ENCODE data around the gene HOXA11.
A peak's percentile ranks its signal among the peaks of the same experiment; 100 is the strongest.

HOXA11 gene

GRCh38 chr7:27180431-27181420 lies 4.3 kb downstream of the HOXA11 start:
- ATAC-seq (no peak), DNase-seq (peak; percentile 2)

GRCh38 chr7:27179503-27180430 lies 5.3 kb downstream of the HOXA11 start:
- ATAC-seq, result peak; percentile 46
- DNase-seq, result peak; percentile 75

GRCh38 chr7:27179030-27179429 lies 6.0 kb downstream of the HOXA11 start:
- no peak for ATAC-seq
- peak; percentile 0 for DNase-seq

- no peak for ATAC-seq
Measured at GRCh38 chr7:27178366-27178765, 6.7 kb downstream of the HOXA11 start.

GRCh38 chr7:27177795-27178320 lies 7.2 kb downstream of the HOXA11 start:
- no peak for DNase-seq
- no peak for ATAC-seq

More at GRCh38 chr7:27178366-27178765, 6.7 kb downstream of the HOXA11 start:
- DNase-seq, result peak; percentile 0

- DNase-seq (no peak), ATAC-seq (no peak)
Measured at GRCh38 chr7:27176962-27177794, 7.9 kb downstream of the HOXA11 start.

- DNase-seq (no peak), ATAC-seq (no peak)
Measured at GRCh38 chr7:27176524-27176845, 8.5 kb downstream of the HOXA11 start.

- DNase-seq (no peak), ATAC-seq (no peak)
Measured at GRCh38 chr7:27175626-27176523, 9.2 kb downstream of the HOXA11 start.

- DNase-seq (no peak), ATAC-seq (no peak)
Measured at GRCh38 chr7:27174874-27175625, 10.0 kb downstream of the HOXA11 start.

GRCh38 chr7:27173956-27174873 lies 10.8 kb downstream of the HOXA11 start, which contains the start of gene HOXA10:
Gene HOXA10 (minus strand): TSS chr7:27174320. CDS start chr7:27174306, 14 bp downstream.
- DNase-seq (no peak), ATAC-seq (no peak)

GRCh38 chr7:27173511-27173955 lies 11.5 kb downstream of the HOXA11 start:
- ATAC-seq (peak; percentile 59), DNase-seq (no peak)

- no peak for DNase-seq
- ATAC-seq, result no peak
Measured at GRCh38 chr7:27172823-27173510, 12.1 kb downstream of the HOXA11 start.

GRCh38 chr7:27172315-27172774 lies 12.7 kb downstream of the HOXA11 start:
- DNase-seq, result no peak
- no peak for ATAC-seq

GRCh38 chr7:27171637-27172314 lies 13.3 kb downstream of the HOXA11 start:
- ATAC-seq, result no peak

GRCh38 chr7:27171325-27171636 lies 13.8 kb downstream of the HOXA11 start:
- DNase-seq (no peak), ATAC-seq (no peak)

More at GRCh38 chr7:27171637-27172314, 13.3 kb downstream of the HOXA11 start:
- no peak for DNase-seq

GRCh38 chr7:27170426-27171324 lies 14.4 kb downstream of the HOXA11 start:
- DNase-seq (no peak), ATAC-seq (no peak)
